Urinary bladder (tissue), 4 donors: ENCODE measurements around the gene RGS3. TPM values are rescaled to one million over a fixed set of nuclear protein-coding genes. Genes with fewer than 3 reads are reported as not detected.

ENCODE experiments used
- DNase-seq: peaks from one replicate; pipeline ENCODE4 v3.0.0-alpha.2; 2015; ENCODE audit errors: extremely low spot score
- H3K27ac ChIP-seq: one replicate; pipeline ENCODE4 v1.5.1; 2013; ENCODE audit warnings: low read depth, mild to moderate bottlenecking, moderate library complexity
- H3K36me3 ChIP-seq: one replicate; pipeline ENCODE4 v1.6.1; 2013; ENCODE audit warnings: mild to moderate bottlenecking, moderate library complexity; ENCODE audit not compliant: insufficient read depth
- H3K4me1 ChIP-seq: one replicate; pipeline ENCODE4 v1.6.1; 2013; ENCODE audit warnings: mild to moderate bottlenecking, moderate library complexity; ENCODE audit not compliant: insufficient read depth
- H3K4me3 ChIP-seq: one replicate; pipeline ENCODE4 v1.5.1; 2013; ENCODE audit warnings: low read depth, low read length
- WGBS: extraction: QIAGEN DNeasy Blood & Tissue Kit; methylation state at CpG from one replicate; pipeline ENCODE4 v1.1.7; 2013; 5-methylcytosine and 5-hydroxymethylcytosine counted together
- polyA plus RNA-seq: library from polyadenylated mRNA; stranded (reverse); fragments of 200-250 nt; gene quantifications from one replicate; pipeline ENCODE4 v1.2.3, GENCODE V29; 2013
- total RNA-seq: library from RNA; depleted of rRNA; stranded (reverse); fragments of >200 nt; gene quantifications from one replicate; pipeline ENCODE4 v1.2.3, GENCODE V29; 2014
- donor health status: healthy with polysubstance abuse.
- donor health status: healthy.

Gene RGS3
- total and polyA plus RNA-seq, 2 donors, result 28.5 to 52.4 TPM

GRCh38 chr9:113612216-113612747 lies 148.8 kb downstream of the RGS3 start:
- 84% methylated on average over 11 of the region's 11 CpGs for WGBS
- Histone ChIP-seq H3K36me3 (no peaks in the 10 kb centered on the region), H3K4me3 (no peak overlapping the region), H3K27ac (no peak overlapping the region), H3K4me1 (no peaks in the 10 kb centered on the region)
- no peak for DNase-seq

- Histone ChIP-seq H3K4me3 (no peak overlapping the region), H3K36me3 (no peaks in the 10 kb centered on the region), H3K4me1 (no peaks in the 10 kb centered on the region), H3K27ac (no peak overlapping the region)
- WGBS, result 94% methylated on average over 6 of the region's 6 CpGs
- no peak for DNase-seq
Measured at GRCh38 chr9:113612828-113613227, 149.3 kb downstream of the RGS3 start.

DNA sequence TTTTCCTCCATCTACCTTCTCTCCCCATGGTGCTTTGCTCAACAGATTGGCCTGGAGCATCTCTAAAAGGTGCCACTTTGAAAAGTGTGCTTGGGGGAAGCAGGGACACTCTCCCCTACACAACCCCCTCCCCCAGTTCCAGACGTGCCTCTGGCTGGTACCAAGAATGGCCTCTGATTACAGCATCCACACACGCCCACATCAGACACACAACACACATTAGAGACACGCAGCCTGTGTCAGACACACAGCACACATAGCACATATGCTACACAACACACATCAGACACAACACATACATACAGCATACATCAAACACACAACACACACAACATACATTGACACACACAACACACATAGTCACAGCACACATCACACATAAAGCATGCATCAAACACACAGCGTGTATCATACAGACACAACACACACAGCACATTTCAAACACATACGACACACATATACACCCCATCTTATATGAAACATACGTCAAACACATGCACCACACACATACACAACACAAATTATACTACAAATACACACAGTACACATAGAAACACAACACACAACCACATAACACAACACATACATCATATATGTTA lies 150.4 kb downstream of the RGS3 start:
- no peak overlapping the region for H3K27ac ChIP-seq
- no peaks in the 10 kb centered on the region for H3K36me3 ChIP-seq
- WGBS, result 89% methylated on average over 6 of the region's 6 CpGs
- no peak for DNase-seq
- H3K4me1 ChIP-seq, result no peaks in the 10 kb centered on the region
- H3K4me3 ChIP-seq, result no peak overlapping the region

DNA sequence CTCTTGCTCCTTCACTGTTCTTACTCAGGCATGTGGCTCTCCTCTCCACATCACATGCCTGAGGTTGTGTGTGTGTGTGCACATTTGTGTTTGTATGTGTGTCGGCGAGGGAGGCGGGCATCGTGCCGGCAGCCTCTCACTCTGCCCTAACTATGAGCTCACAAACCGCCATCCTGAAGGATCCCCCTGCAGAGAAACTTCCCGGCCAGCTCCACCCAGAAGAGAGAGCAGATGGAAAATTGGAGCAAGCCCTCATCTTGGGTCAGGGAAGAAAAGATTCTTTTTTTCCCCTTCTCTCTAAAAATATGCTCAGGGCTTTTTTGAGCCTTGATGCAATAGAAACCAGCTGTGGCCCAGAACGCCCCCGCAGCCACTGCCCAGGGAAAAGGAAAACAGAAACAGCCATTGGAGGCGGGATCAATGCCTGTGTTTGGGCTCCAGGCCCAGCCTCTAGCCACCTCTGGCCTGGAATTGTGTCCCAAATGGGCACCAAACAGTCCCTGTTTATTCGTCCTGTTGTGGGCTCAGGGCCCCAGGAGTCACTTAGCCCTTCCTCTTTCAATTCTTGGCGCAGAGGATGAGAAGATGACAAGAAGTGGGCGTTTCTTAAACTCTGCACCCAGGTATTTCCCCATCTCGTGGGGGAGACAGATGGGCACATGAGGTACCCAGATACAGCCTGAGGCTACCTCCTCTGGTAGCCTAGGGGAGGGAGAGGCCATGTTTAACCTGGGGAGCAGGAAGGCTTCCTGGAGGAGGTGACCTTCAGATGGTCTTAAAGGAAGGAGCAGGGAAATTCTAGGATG lies 151.5 kb downstream of the RGS3 start:
- peak overlapping the region; percentile 47 for H3K27ac ChIP-seq
- no peak for DNase-seq
- WGBS, result 37% methylated on average over 14 of the region's 14 CpGs
- H3K4me3 ChIP-seq, result no peak overlapping the region
- no peaks in the 10 kb centered on the region for H3K4me1 ChIP-seq
- H3K36me3 ChIP-seq, result no peaks in the 10 kb centered on the region

DNA sequence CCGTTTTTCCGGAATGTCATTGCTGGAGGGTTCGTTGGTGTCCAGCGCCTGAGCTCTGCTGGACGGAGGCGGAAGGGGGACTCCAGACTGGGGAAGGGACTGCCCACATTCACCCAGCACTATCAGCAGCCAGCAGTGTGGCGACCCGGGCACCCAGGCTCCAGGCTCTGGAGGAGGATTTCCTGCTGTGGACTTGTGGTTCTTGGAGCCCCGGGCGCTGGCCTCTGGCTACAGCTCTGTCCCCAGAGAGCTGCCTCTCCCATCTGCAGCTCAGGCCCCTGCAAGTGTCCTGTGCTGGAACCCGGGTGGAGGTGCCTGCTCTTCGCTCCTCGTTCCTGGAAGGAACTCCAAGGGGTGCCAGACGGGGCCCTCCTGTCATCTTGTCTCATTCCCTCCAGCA lies 152.6 kb downstream of the RGS3 start:
- no peak for DNase-seq
- H3K36me3 ChIP-seq, result no peaks in the 10 kb centered on the region
- no peaks in the 10 kb centered on the region for H3K4me1 ChIP-seq
- 65% methylated on average over 14 of the region's 14 CpGs for WGBS
- no peak overlapping the region for H3K27ac ChIP-seq
- H3K4me3 ChIP-seq, result no peak overlapping the region

- no peak for DNase-seq
- Histone ChIP-seq H3K36me3 (no peaks in the 10 kb centered on the region), H3K27ac (no peak overlapping the region), H3K4me1 (no peaks in the 10 kb centered on the region), H3K4me3 (no peak overlapping the region)
- 81% methylated on average over 16 of the region's 16 CpGs for whole genome bisulfite sequencing
Measured at GRCh38 chr9:113616621-113617496, 153.3 kb downstream of the RGS3 start.

- 78% methylated on average over 6 of the region's 6 CpGs for WGBS
- Histone ChIP-seq H3K4me1 (no peaks in the 10 kb centered on the region), H3K27ac (no peak overlapping the region), H3K36me3 (no peaks in the 10 kb centered on the region), H3K4me3 (no peak overlapping the region)
- no peak for DNase-seq
Measured at GRCh38 chr9:113617550-113617949, 154.0 kb downstream of the RGS3 start.

DNA sequence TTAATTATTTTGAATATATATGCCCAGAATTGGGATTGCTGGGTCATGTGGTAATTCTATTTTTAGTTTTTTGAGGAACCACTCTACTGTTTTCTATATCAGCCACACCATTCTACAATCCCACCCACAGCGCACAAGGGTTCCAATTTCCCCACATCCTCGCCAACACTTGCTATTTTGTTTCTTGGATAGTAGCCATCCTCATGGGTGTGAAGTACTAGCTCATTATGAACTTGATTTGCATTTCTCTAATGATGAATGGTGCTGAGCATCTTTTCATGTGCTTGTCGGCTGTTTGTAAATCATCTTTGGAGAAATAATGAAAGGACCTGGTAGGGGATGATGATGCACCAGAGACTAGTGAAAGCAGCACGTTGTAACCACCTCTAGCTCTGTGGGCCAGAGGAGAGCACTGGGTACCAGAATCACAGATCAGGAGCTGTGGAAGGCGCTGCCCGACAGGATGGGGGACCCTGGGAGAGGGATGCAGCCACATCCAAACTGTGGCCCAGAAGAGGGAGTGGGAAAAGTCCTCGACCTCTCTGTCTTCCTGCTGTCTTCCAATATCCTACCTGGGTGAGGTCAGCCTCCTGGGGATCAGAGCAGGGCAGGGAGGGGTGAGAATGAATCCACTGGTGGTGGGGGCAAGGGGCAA lies 155.4 kb downstream of the RGS3 start:
- 81% methylated on average over 7 of the region's 7 CpGs for WGBS
- no peak overlapping the region for H3K27ac ChIP-seq
- no peaks in the 10 kb centered on the region for H3K36me3 ChIP-seq
- no peaks in the 10 kb centered on the region for H3K4me1 ChIP-seq
- no peak for DNase-seq
- no peak overlapping the region for H3K4me3 ChIP-seq

DNA sequence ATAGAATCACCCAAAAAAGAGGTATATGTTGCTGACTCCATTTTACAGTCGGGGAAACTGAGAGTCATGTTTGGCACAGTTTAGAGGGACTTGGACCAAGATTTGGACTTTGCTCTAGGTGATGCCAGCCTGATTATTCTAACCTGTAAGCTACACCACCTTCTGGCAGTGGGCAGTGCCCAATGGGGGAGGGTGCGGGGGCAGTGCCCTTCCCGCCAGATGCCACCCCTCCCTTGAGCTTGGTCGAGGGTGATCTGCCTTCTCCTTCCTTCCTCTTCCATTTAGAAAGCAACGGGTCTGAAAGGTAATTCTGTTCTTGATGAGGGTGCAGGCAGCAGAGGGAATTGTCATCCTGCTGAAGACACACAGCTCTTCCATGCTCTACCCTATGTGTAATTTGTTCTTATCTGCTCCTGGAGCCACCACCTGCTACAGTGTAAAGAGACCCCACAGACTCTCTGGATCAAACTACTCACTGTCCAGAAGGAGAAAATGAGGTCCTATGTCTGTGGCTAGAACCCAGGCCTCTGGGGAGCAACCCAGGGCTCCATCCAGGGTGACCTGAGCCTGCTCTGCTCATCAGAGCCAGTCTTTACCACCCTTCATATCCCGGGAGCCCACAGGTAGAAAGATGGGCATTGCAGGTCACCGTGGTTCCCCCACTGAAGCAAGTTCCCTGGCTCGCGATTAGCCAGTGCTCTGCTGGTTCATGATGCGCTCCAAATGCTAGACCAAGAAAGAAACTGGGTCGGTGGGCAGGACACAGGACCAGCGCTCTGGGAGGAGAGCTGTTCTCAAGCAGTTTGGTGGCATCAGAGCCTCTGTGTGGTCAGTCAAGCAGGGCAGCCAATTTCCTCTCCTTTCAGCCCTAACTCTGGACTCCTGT lies 156.2 kb downstream of the RGS3 start:
- H3K4me1 ChIP-seq, result no peaks in the 10 kb centered on the region
- WGBS, result 71% methylated on average over 12 of the region's 12 CpGs
- H3K36me3 ChIP-seq, result no peaks in the 10 kb centered on the region
- H3K27ac ChIP-seq, result no peak overlapping the region
- no peak for DNase-seq
- H3K4me3 ChIP-seq, result no peak overlapping the region

DNA sequence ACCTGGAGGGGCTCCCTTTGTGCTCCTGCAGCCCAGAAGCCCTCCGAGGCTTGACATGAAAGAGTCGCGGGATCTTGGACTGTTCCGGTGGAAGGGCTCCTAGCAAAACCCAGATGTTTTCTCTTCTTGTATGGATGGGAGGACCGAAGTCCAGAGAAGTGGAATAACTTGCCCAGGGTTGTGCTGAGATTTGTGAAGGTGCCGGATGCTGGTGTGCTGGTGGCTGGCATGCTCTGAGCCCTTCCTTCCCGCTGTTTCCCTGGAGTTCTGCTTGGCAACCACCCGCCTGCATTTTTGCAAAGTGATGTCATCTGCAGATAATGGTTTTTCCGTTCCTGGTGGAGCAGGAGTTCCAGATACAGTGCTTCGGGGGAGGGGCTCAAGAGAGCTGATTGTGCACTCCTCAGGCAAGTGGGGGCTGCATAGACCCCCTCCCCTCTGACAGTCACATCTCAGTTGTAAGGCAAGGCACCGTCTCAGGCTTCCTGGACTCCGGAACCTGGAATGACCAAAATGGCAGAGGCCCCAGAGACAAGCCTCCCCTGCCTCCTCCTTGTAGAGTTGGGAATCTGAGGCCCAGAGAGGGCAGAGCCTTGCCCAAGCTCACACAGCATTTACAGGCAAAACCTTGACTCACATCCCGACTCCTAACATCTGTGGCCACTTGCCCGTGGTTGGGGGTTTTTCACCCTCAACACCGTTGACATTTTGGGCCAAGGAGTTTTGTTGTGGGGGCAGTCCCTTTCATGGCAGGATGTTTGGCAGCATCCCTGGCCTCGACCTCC lies 157.0 kb downstream of the RGS3 start:
- DNase-seq, result peak; percentile 80
- peak overlapping the region; percentile 19 for H3K27ac ChIP-seq
- no peaks in the 10 kb centered on the region for H3K36me3 ChIP-seq
- no peak overlapping the region for H3K4me3 ChIP-seq
- no peaks in the 10 kb centered on the region for H3K4me1 ChIP-seq
- 27% methylated on average over 16 of the region's 16 CpGs for WGBS

GRCh38 chr9:113621309-113621791 lies 157.8 kb downstream of the RGS3 start:
- 17% methylated on average over 14 of the region's 14 CpGs for WGBS
- no peak for DNase-seq
- Histone ChIP-seq H3K4me1 (no peaks in the 10 kb centered on the region), H3K27ac (peak overlapping the region; percentile 26), H3K36me3 (no peaks in the 10 kb centered on the region), H3K4me3 (no peak overlapping the region)

GRCh38 chr9:113621980-113622379 lies 158.5 kb downstream of the RGS3 start:
- Histone ChIP-seq H3K4me1 (no peaks in the 10 kb centered on the region), H3K4me3 (no peak overlapping the region), H3K36me3 (no peaks in the 10 kb centered on the region), H3K27ac (no peak overlapping the region)
- WGBS, result 68% methylated on average over 2 of the region's 2 CpGs
- no peak for DNase-seq
